HCT116 (cell line): ENCODE results near the gene CCDC159. TPM values are rescaled to one million over a fixed set of nuclear protein-coding genes. Genes with fewer than 3 reads are reported as not detected.
"Not testable (repeated sequence)": the region's sequence is repeated elsewhere in the genome, so short reads cannot be mapped to it uniquely, and the experiment has no call there.

ENCODE experiments used
- ATAC-seq: fragments of 200-7000 bp; cut with Tn5 transposase; 2 replicates; pipeline ENCODE4 v1.9.1; 2020; ENCODE audit warnings: mild to moderate bottlenecking, moderate library complexity
- BruUV-seq: library from RNA; stranded (reverse); fragments of 400-500 nt; replicated peaks from 2 replicates; lab custom pipeline; 2021; lab: Mats Ljungman, UMichigan
- CTCF ChIA-PET: fragments of 300-600 bp; sonication (Branson Sonifier 250); formaldehyde crosslinking; loops from one replicate; lab custom pipeline; 2021; ENCODE audit warnings: antibody characterized with exemption; lab: Charles Lee
- POLR2A ChIA-PET: fragments of 300-600, 350-600 bp; sonication (Branson Sonifier 250); formaldehyde crosslinking; loops from one replicate; lab custom pipeline; 2021; ENCODE audit warnings: antibody characterized with exemption; lab: Charles Lee
- RAD21 ChIA-PET, 2 experiments: fragments of 300-600 bp; sonication (Branson Sonifier 250); formaldehyde crosslinking; loops; one replicate each; lab custom pipeline; 2023; ENCODE audit warnings: low total read pairs in 2 of 2; ENCODE audit not compliant: uncharacterized antibody in 2 of 2, unreplicated experiment in 2 of 2, low non-redundant PET in 1 of 2; lab: Charles Lee
- DNase-seq: peaks from one replicate; pipeline ENCODE4 v3.0.0-alpha.2; 2010; ENCODE audit warnings: low read depth, low spot score
- H2AFZ ChIP-seq: fragments of 200-600 bp; shearing (Covaris generic), sonication (generic); 2 replicates; pipeline ENCODE4 v1.6.1; 2017; ENCODE audit warnings: low read depth, mixed run types, mixed read lengths, antibody characterized with exemption, low read length; ENCODE audit not compliant: poor library complexity, severe bottlenecking
- H3K27ac ChIP-seq: 2 replicates; pipeline ENCODE4 v1.5.1; 2012; ENCODE audit warnings: low read depth, low read length
- H3K27me3 ChIP-seq: fragments of 200-600 bp; sonication (generic); 2 replicates; pipeline ENCODE4 v1.6.1; 2016; ENCODE audit warnings: mixed run types, low read length, mixed read lengths; ENCODE audit not compliant: insufficient read depth
- H3K36me3 ChIP-seq, 2 experiments: fragments of 200-500 bp in 1 of 2; fragments of 200-600 bp in 1 of 2; sonication (Bioruptor generic) in 1 of 2; sonication (generic) in 1 of 2; 2 replicates each; pipeline versions ENCODE4 v1.5.1 to v1.6.1; 2014 to 2016; ENCODE audit warnings: low read length in 2 of 2, inconsistent platforms in 1 of 2, mixed read lengths in 1 of 2, mixed run types in 1 of 2; ENCODE audit not compliant: insufficient read depth in 2 of 2, control insufficient read depth in 1 of 2
- H3K4me1 ChIP-seq, 2 experiments: fragments of 200-600 bp in 1 of 2; sonication (generic) in 1 of 2; 2 replicates each; pipeline versions ENCODE4 v1.5.1 to v1.6.1; 2012 to 2017; ENCODE audit warnings: low read length in 2 of 2, inconsistent platforms in 1 of 2, mild to moderate bottlenecking in 1 of 2, mixed read lengths in 1 of 2, mixed run types in 1 of 2, moderate library complexity in 1 of 2; ENCODE audit not compliant: insufficient read depth in 2 of 2, control insufficient read depth in 1 of 2
- H3K4me2 ChIP-seq: fragments of 200-600 bp; sonication (generic); 2 replicates; pipeline ENCODE4 v1.6.1; 2017; ENCODE audit warnings: mixed run types, low read length, mixed read lengths
- H3K4me3 ChIP-seq, 2 experiments: fragments of 200-600 bp in 1 of 2; sonication (generic) in 1 of 2; replicated peaks in 1 of 2; 2 replicates each; pipeline ENCODE4 v1.5.1; 2011 to 2016; ENCODE audit warnings: low read length in 2 of 2, control low read depth in 1 of 2, low read depth in 1 of 2, mild to moderate bottlenecking in 1 of 2, mixed read lengths in 1 of 2, mixed run types in 1 of 2
- H3K79me2 ChIP-seq: fragments of 200-600 bp; sonication (generic); 2 replicates; pipeline ENCODE4 v1.6.1; 2017; ENCODE audit warnings: mild to moderate bottlenecking, mixed run types, low read length, moderate library complexity, mixed read lengths; ENCODE audit not compliant: insufficient read depth
- H3K9ac ChIP-seq: fragments of 200-600 bp; sonication (generic); 2 replicates; pipeline ENCODE4 v1.6.1; 2016; ENCODE audit warnings: low read length, mixed read lengths
- H3K9me2 ChIP-seq: fragments of 200-600 bp; sonication (generic), shearing (Covaris generic); 2 replicates; pipeline ENCODE4 v1.6.1; 2017; ENCODE audit warnings: mixed run types, mild to moderate bottlenecking, moderate library complexity; ENCODE audit not compliant: insufficient read depth
- H3K9me3 ChIP-seq, 2 experiments: fragments of 200-500 bp in 1 of 2; fragments of 200-600 bp in 1 of 2; sonication (Bioruptor generic) in 1 of 2; sonication (generic) in 1 of 2; 2 replicates each; pipeline ENCODE4 v1.6.1; 2014 to 2017; ENCODE audit warnings: low read length in 2 of 2, mixed read lengths in 2 of 2, inconsistent platforms in 1 of 2, low read depth in 1 of 2, mild to moderate bottlenecking in 1 of 2, mixed run types in 1 of 2, moderate library complexity in 1 of 2; ENCODE audit not compliant: control insufficient read depth in 1 of 2, insufficient read depth in 1 of 2
- H4K20me1 ChIP-seq: fragments of 200-600 bp; sonication (generic), shearing (Covaris generic); 2 replicates; pipeline ENCODE4 v1.6.1; 2017; ENCODE audit warnings: mixed run types, mild to moderate bottlenecking, moderate library complexity; ENCODE audit not compliant: insufficient read depth
- EGR1 ChIP-seq: IDR thresholded peaks from 2 replicates; pipeline ENCODE4 v1.6.1; 2012; ENCODE audit warnings: low read depth
- ELF1 ChIP-seq: IDR thresholded peaks from 2 replicates; pipeline ENCODE4 v1.6.1; 2012; ENCODE audit warnings: low read depth, borderline replicate concordance
- EZH2phosphoT487 ChIP-seq: fragments of 200-600 bp; IDR thresholded peaks from 2 replicates; pipeline ENCODE4 v1.6.1; 2018; ENCODE audit warnings: antibody characterized with exemption, borderline replicate concordance
- FOSL1 ChIP-seq: IDR thresholded peaks from 2 replicates; pipeline ENCODE4 v1.6.1; 2012; ENCODE audit warnings: low read depth
- RAD21 ChIP-seq: IDR thresholded peaks from 2 replicates; pipeline ENCODE4 v1.6.1; 2012; ENCODE audit warnings: low read depth, mild to moderate bottlenecking
- SIN3A ChIP-seq: IDR thresholded peaks from 2 replicates; pipeline ENCODE4 v1.6.1; 2012; ENCODE audit warnings: low read depth
- TCF7L2 ChIP-seq: IDR thresholded peaks from 2 replicates; pipeline ENCODE4 v1.7.0; 2011; ENCODE audit warnings: borderline replicate concordance, inconsistent platforms; ENCODE audit not compliant: insufficient read depth, insufficient read length; ENCODE audit errors: extremely low read depth
- intact Hi-C: fragments of 100-400 bp; cut with micrococcal nuclease; formaldehyde crosslinking; loops from 2 replicates; pipeline ENCODE4 v1.10.0; 2022
- total RNA-seq: library from RNA; stranded (reverse); gene quantifications from one replicate; pipeline ENCODE4 v1.2.1, GENCODE V29; 2021; ENCODE audit not compliant: unreplicated experiment
- TF ChIP-seq, protein P1 (sequence below), 3 experiments: fragments of 200-600 bp in 1 of 3; sonication (generic) in 1 of 3; IDR thresholded peaks in 2 of 3; conservative IDR thresholded peaks in 1 of 3; 2 replicates each; pipeline ENCODE4 v1.5.1; 2012 to 2017; ENCODE audit warnings: low read depth in 2 of 3, low read length in 2 of 3, antibody characterized with exemption in 1 of 3, borderline replicate concordance in 1 of 3, control low read depth in 1 of 3, mild to moderate bottlenecking in 1 of 3, mixed read lengths in 1 of 3, mixed run types in 1 of 3, moderate library complexity in 1 of 3; ENCODE audit not compliant: insufficient read depth in 1 of 3

CCDC159 gene
- total RNA-seq, 1 experiment from 2014 or later, result 7.7 TPM

- intact Hi-C loops, ATAC-seq, H3K36me3 ChIP-seq, DNase-seq, H3K9ac ChIP-seq, RAD21 ChIA-PET, H3K79me2 ChIP-seq, H4K20me1 ChIP-seq, H3K9me2 ChIP-seq, H3K27me3 ChIP-seq, CTCF ChIA-PET, H3K27ac ChIP-seq, H3K9me3 ChIP-seq, H2AFZ ChIP-seq, H3K4me3 ChIP-seq, H3K4me2 ChIP-seq, H3K4me1 ChIP-seq, BruUV-seq: not testable (repeated sequence)
- POLR2A ChIA-PET, result interaction anchor here (1.3 kb wide), 1 partner anchor 55 kb away, joined by 3 read pairs; no protein-coding TSS in a partner anchor
These were observed 25.9 kb upstream of the CCDC159 start for GRCh38 chr19:11320278-11320995.

GRCh38 chr19:11321191-11322126 is 24.9 kb upstream of the CCDC159 start:
- RAD21 ChIA-PET, result no interaction called here

More at GRCh38 chr19:11321191-11322126, 24.9 kb upstream of the CCDC159 start:
- Histone ChIP-seq H3K4me3 (no peak overlapping the region), H3K9me2 (no peaks in the 10 kb centered on the region), H3K4me2 (no peak overlapping the region), H3K79me2 (no peaks in the 10 kb centered on the region), H3K27ac (no peak overlapping the region), H3K27me3 (no peaks in the 10 kb centered on the region), H4K20me1 (no peaks in the 10 kb centered on the region)
- BruUV-seq, result no TSS peak
- ATAC-seq, result peak; percentile 70
- TF ChIP-seq SIN3A, result no peak
- no peak for TF ChIP-seq ELF1
- no peak for TF ChIP-seq EGR1
- TF ChIP-seq, protein P1, sequence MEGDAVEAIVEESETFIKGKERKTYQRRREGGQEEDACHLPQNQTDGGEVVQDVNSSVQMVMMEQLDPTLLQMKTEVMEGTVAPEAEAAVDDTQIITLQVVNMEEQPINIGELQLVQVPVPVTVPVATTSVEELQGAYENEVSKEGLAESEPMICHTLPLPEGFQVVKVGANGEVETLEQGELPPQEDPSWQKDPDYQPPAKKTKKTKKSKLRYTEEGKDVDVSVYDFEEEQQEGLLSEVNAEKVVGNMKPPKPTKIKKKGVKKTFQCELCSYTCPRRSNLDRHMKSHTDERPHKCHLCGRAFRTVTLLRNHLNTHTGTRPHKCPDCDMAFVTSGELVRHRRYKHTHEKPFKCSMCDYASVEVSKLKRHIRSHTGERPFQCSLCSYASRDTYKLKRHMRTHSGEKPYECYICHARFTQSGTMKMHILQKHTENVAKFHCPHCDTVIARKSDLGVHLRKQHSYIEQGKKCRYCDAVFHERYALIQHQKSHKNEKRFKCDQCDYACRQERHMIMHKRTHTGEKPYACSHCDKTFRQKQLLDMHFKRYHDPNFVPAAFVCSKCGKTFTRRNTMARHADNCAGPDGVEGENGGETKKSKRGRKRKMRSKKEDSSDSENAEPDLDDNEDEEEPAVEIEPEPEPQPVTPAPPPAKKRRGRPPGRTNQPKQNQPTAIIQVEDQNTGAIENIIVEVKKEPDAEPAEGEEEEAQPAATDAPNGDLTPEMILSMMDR (IDR thresholded peaks at IDR 0.05 in 2 of 3, conservative IDR thresholded peaks at IDR 0.05 in 1 of 3; ENCODE audit: borderline replicate concordance in 1 of 3, insufficient read depth in 1 of 3, low read depth in 2 of 3, low read length in 2 of 3), result peak in 2 of 3 experiments; percentile 30 to 39; a peak in 3 of 6 replicates
- TF ChIP-seq TCF7L2, result no peak
- TF ChIP-seq EZH2phosphoT487, result no peak
- TF ChIP-seq RAD21, result peak; percentile 16; the same call in 1 of the 2 replicates
- no peak for TF ChIP-seq FOSL1
- TF ChIP-seq, all 23 proteins: peak for 2
- H3K9ac ChIP-seq, result no peak overlapping the region
- no peak for DNase-seq
- H3K36me3 ChIP-seq, result no peaks in the 10 kb centered on the region
- POLR2A ChIA-PET, result interaction anchor here (1.9 kb wide), 1 partner anchor 23 kb away, joined by 4 read pairs; no protein-coding TSS in a partner anchor
- no peaks in the 10 kb centered on the region for H3K9me3 ChIP-seq
- intact Hi-C loops, result no loop called here
- H2AFZ ChIP-seq, result no peak overlapping the region
- CTCF ChIA-PET, result interaction anchor here (1.2 kb wide), 1 partner anchor 10 kb away, joined by 3 read pairs; no protein-coding TSS in a partner anchor
- H3K4me1 ChIP-seq, result no peaks in the 10 kb centered on the region
